HepG2 (cell line): ENCODE measurements around the gene PALS1.

ENCODE experiments used
- EZH2 ChIP-seq: conservative IDR thresholded peaks from 2 replicates; pipeline ENCODE4 v1.6.1; 2012; ENCODE audit warnings: mild to moderate bottlenecking, low read depth, low read length, moderate library complexity
- NR3C1 ChIP-seq: sonication (generic); formaldehyde crosslinking; IDR thresholded peaks from 2 replicates; pipeline ENCODE4 v1.4.0; 2020; ENCODE audit warnings: missing genetic modification reagents
- RAD21 ChIP-seq: fragments of 450-650 bp; formaldehyde crosslinking; IDR thresholded peaks from 2 replicates; pipeline ENCODE4 v1.5.0; 2020; ENCODE audit warnings: mild to moderate bottlenecking
- ZNF253 ChIP-seq: sonication (generic); formaldehyde crosslinking; IDR thresholded peaks from 2 replicates; pipeline ENCODE4 v1.8.0; 2022; ENCODE audit warnings: mild to moderate bottlenecking, missing genetic modification reagents, borderline replicate concordance
- ZNF382 ChIP-seq: sonication (generic); formaldehyde crosslinking; IDR thresholded peaks from 2 replicates; pipeline ENCODE4 v1.5.0; 2020; ENCODE audit warnings: missing genetic modification reagents, mild to moderate bottlenecking, borderline replicate concordance
- TF ChIP-seq, protein P1 (sequence below): IDR thresholded peaks from 2 replicates; pipeline ENCODE4 v1.4.0; 2020; ENCODE audit warnings: mild to moderate bottlenecking, missing genetic modification reagents

GRCh38 chr14:67265131-67265530 lies 23.9 kb downstream of the PALS1 start:
- TF ChIP-seq EZH2 (no peak), RAD21 (CRISPR knock-in tag) (no peak), NR3C1 (no peak), ZNF253 (CRISPR knock-in tag) (no peak), ZNF382 (CRISPR knock-in tag) (no peak)
- TF ChIP-seq, protein P1, sequence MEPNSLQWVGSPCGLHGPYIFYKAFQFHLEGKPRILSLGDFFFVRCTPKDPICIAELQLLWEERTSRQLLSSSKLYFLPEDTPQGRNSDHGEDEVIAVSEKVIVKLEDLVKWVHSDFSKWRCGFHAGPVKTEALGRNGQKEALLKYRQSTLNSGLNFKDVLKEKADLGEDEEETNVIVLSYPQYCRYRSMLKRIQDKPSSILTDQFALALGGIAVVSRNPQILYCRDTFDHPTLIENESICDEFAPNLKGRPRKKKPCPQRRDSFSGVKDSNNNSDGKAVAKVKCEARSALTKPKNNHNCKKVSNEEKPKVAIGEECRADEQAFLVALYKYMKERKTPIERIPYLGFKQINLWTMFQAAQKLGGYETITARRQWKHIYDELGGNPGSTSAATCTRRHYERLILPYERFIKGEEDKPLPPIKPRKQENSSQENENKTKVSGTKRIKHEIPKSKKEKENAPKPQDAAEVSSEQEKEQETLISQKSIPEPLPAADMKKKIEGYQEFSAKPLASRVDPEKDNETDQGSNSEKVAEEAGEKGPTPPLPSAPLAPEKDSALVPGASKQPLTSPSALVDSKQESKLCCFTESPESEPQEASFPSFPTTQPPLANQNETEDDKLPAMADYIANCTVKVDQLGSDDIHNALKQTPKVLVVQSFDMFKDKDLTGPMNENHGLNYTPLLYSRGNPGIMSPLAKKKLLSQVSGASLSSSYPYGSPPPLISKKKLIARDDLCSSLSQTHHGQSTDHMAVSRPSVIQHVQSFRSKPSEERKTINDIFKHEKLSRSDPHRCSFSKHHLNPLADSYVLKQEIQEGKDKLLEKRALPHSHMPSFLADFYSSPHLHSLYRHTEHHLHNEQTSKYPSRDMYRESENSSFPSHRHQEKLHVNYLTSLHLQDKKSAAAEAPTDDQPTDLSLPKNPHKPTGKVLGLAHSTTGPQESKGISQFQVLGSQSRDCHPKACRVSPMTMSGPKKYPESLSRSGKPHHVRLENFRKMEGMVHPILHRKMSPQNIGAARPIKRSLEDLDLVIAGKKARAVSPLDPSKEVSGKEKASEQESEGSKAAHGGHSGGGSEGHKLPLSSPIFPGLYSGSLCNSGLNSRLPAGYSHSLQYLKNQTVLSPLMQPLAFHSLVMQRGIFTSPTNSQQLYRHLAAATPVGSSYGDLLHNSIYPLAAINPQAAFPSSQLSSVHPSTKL (CRISPR knock-in tag) = no peak
